SK-N-SH (cell line): ENCODE results near the gene ZNF8. TPM values are rescaled to one million over a fixed set of nuclear protein-coding genes. Genes with fewer than 3 reads are reported as not detected.
"Not testable (repeated sequence)": the region's sequence is repeated elsewhere in the genome, so short reads cannot be mapped to it uniquely, and the experiment has no call there.

Source experiments
- CTCF ChIA-PET: fragments of 300-600, 350-600 bp; formaldehyde crosslinking; extraction: SDS; loops from one replicate; lab custom pipeline; 2021; lab: Yijun Ruan, JAX
- POLR2A ChIA-PET: fragments of 350-600 bp; sonication (Branson Sonifier 250); formaldehyde crosslinking; extraction: SDS; loops from one replicate; lab custom pipeline; 2020; ENCODE audit warnings: antibody characterized with exemption, inconsistent platforms; lab: Yijun Ruan, JAX
- DNase-seq: peaks from one replicate; pipeline ENCODE4 v3.0.0; 2012
- H2AFZ ChIP-seq: fragments of 200-600 bp; sonication (generic); 2 replicates; pipeline ENCODE4 v1.8.1; 2016; ENCODE audit warnings: antibody characterized with exemption, mild to moderate bottlenecking, low read depth
- H3F3A ChIP-seq: fragments of 200-600 bp; sonication (generic); replicated peaks from 2 replicates; pipeline ENCODE3; 2016; ENCODE audit warnings: antibody characterized with exemption, mild to moderate bottlenecking; ENCODE audit not compliant: insufficient read depth
- H3K27ac ChIP-seq, 2 experiments: fragments of 200-500 bp in 1 of 2; fragments of 200-600 bp in 1 of 2; sonication (Bioruptor generic) in 1 of 2; sonication (generic), shearing (Covaris generic) in 1 of 2; 2 replicates each; pipeline versions ENCODE4 v1.5.1 to v1.6.1; 2014 to 2016; ENCODE audit warnings: low read depth in 2 of 2, inconsistent platforms in 1 of 2, low read length in 1 of 2, mild to moderate bottlenecking in 1 of 2, mixed read lengths in 1 of 2
- H3K27me3 ChIP-seq: fragments of 200-600 bp; sonication (generic), shearing (Covaris generic); 2 replicates; pipeline ENCODE4 v1.6.1; 2016; ENCODE audit warnings: mixed run types; ENCODE audit not compliant: insufficient read depth
- H3K36me3 ChIP-seq, 2 experiments: fragments of 200-500 bp in 1 of 2; fragments of 200-600 bp in 1 of 2; sonication (Bioruptor generic) in 1 of 2; sonication (generic) in 1 of 2; replicated peaks in 1 of 2; 2 replicates each; pipeline versions ENCODE3 to v1.5.1; 2014 to 2016; ENCODE audit warnings: low read length in 1 of 2, mild to moderate bottlenecking in 1 of 2; ENCODE audit not compliant: insufficient read depth in 2 of 2, control insufficient read depth in 1 of 2
- H3K4me1 ChIP-seq, 2 experiments: fragments of 200-500 bp in 1 of 2; fragments of 200-600 bp in 1 of 2; sonication (Bioruptor generic) in 1 of 2; sonication (generic), shearing (Covaris generic) in 1 of 2; 2 replicates each; pipeline versions ENCODE4 v1.5.1 to v1.6.1; 2014 to 2016; ENCODE audit warnings: low read depth in 1 of 2, low read length in 1 of 2, mixed run types in 1 of 2; ENCODE audit not compliant: insufficient read depth in 2 of 2, control insufficient read depth in 1 of 2
- H3K4me2 ChIP-seq: fragments of 200-600 bp; sonication (generic), shearing (Covaris generic); 2 replicates; pipeline ENCODE4 v1.6.1; 2017; ENCODE audit warnings: mixed run types
- H3K4me3 ChIP-seq, 2 experiments: fragments of 200-500 bp in 1 of 2; fragments of 200-600 bp in 1 of 2; sonication (Bioruptor generic) in 1 of 2; sonication (generic), shearing (Covaris generic) in 1 of 2; 2 replicates each; pipeline versions ENCODE4 v1.5.1 to v1.8.1; 2014 to 2016; ENCODE audit warnings: low read depth in 2 of 2, inconsistent platforms in 1 of 2, low read length in 1 of 2, mild to moderate bottlenecking in 1 of 2, mixed read lengths in 1 of 2, moderate library complexity in 1 of 2
- H3K79me2 ChIP-seq: fragments of 200-600 bp; sonication (generic); 2 replicates; pipeline ENCODE4 v1.8.1; 2017; ENCODE audit warnings: mild to moderate bottlenecking; ENCODE audit not compliant: insufficient read depth
- H3K9ac ChIP-seq: fragments of 200-600 bp; sonication (generic); 2 replicates; pipeline ENCODE4 v1.6.1; 2017; ENCODE audit warnings: mixed run types
- H3K9me2 ChIP-seq: fragments of 200-600 bp; sonication (generic); 2 replicates; pipeline ENCODE4 v1.6.1; 2017; ENCODE audit warnings: mixed run types
- H3K9me3 ChIP-seq: fragments of 200-600 bp; sonication (generic); 2 replicates; pipeline ENCODE4 v1.6.1; 2017; ENCODE audit warnings: mixed run types, mild to moderate bottlenecking, moderate library complexity
- H4K20me1 ChIP-seq: fragments of 200-600 bp; sonication (generic); 2 replicates; pipeline ENCODE4 v1.6.1; 2017; ENCODE audit warnings: mild to moderate bottlenecking, mixed run types; ENCODE audit not compliant: insufficient read depth
- FOXM1 ChIP-seq: IDR thresholded peaks from 2 replicates; pipeline ENCODE4 v1.4.0; 2012; ENCODE audit warnings: low read depth, mild to moderate bottlenecking
- GATA2 ChIP-seq: sonication (generic); formaldehyde crosslinking; IDR thresholded peaks from 2 replicates; pipeline ENCODE4 v1.5.0; 2020; ENCODE audit warnings: mild to moderate bottlenecking, missing genetic modification reagents
- RCOR1 ChIP-seq: fragments of 150-350 bp; IDR thresholded peaks from 2 replicates; pipeline ENCODE4 v1.6.1; 2017; ENCODE audit warnings: antibody characterized with exemption, low read length
- SMC3 ChIP-seq: IDR thresholded peaks from 2 replicates; pipeline ENCODE4 v1.6.1; 2012; ENCODE audit warnings: low read depth, low read length, improper control_type of control experiment
- TCF12 ChIP-seq: IDR thresholded peaks from 2 replicates; pipeline ENCODE4 v1.4.0; 2012
- WGBS: methylation state at CpG from one replicate; pipeline ENCODE4 v1.1.6; 2017; ENCODE audit warnings: low lambda C conversion rate; 5-methylcytosine and 5-hydroxymethylcytosine counted together
- polyA plus RNA-seq, 3 experiments: library from polyadenylated mRNA; depleted of rRNA; stranded (reverse); fragments of >200 nt; gene quantifications; 2 replicates each; pipeline ENCODE4 v1.2.3, GENCODE V29; 2012
- TF ChIP-seq, protein P1 (sequence below): fragments of 200-600 bp; sonication (generic); IDR thresholded peaks from 2 replicates; pipeline ENCODE4 v1.6.1; 2017; ENCODE audit warnings: antibody characterized with exemption, mild to moderate bottlenecking, moderate library complexity
- TF ChIP-seq, protein P2 (sequence below): fragments of 150-350 bp; IDR thresholded peaks from 2 replicates; pipeline ENCODE4 v1.6.1; 2016; ENCODE audit warnings: mild to moderate bottlenecking, low read depth, low read length
- TF ChIP-seq, protein P3 (sequence below): IDR thresholded peaks from 2 replicates; pipeline ENCODE4; 2012

Gene ZNF8
- polyA plus RNA-seq, 1 of the 3 experiments (the other 2 are of a cell fraction), result 1.4 TPM

DNA sequence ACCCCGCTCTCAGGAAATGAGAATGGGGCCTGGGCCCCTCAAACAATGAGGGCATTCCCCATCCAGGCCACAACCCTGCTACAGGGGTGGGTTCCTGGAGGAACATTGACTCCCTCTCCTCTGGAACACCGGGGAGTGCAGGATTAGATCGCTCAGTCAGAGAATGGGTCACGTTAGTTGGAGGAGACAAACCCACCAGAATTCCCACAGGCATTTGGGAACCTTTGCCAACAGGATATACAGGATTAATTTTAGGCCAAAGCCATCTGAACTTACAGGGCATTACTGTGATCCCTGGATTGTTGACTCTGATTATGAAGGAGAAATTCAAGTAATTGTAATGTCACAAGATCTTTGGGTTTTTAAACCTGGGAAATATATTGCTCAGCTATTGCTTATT, 29.0 kb downstream of the ZNF8 start:
- no peaks in the 10 kb centered on the region for H3K27me3 ChIP-seq
- CTCF ChIA-PET, result interaction anchor here (1.0 kb wide), 1 partner anchor 19 kb away, joined by 3 read pairs; the partner anchor contains the start of gene ZSCAN22
- 97% methylated on average over 4 of the region's 4 CpGs for WGBS

DNA sequence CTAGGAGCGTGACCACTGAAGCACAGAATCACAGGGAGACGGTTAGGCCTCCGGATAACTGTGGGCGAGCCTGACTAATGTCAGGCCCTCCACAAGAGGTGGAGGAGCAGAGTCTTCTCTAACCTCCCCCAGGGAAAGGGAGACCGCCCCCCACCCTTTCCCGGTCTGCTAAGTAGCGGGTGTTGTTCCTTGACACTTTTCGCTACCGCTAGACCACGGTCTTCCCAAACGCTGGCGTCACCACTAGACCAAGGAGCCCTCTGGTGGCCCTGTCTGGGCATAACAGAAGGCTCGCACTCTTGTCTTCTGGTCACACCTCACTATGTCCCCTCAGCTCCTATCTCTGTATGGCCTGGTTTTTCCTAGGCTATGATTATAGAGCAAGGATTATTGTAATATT, 31.9 kb downstream of the ZNF8 start:
- H3K4me2 ChIP-seq, H3K9ac ChIP-seq, H3K27ac ChIP-seq, POLR2A ChIA-PET, DNase-seq, H3K4me3 ChIP-seq, H2AFZ ChIP-seq, H3K27me3 ChIP-seq, H3K9me2 ChIP-seq, H3F3A ChIP-seq, H3K9me3 ChIP-seq, H4K20me1 ChIP-seq: not testable (repeated sequence)
- H3K36me3 ChIP-seq, result peaks cover 77 to 80% of the 10 kb centered on the region in 2 experiments
- CTCF ChIA-PET, result interaction anchor here (0.9 kb wide), 1 partner anchor 9 kb away, joined by 3 read pairs; no protein-coding TSS in a partner anchor
- TF ChIP-seq, protein P1, sequence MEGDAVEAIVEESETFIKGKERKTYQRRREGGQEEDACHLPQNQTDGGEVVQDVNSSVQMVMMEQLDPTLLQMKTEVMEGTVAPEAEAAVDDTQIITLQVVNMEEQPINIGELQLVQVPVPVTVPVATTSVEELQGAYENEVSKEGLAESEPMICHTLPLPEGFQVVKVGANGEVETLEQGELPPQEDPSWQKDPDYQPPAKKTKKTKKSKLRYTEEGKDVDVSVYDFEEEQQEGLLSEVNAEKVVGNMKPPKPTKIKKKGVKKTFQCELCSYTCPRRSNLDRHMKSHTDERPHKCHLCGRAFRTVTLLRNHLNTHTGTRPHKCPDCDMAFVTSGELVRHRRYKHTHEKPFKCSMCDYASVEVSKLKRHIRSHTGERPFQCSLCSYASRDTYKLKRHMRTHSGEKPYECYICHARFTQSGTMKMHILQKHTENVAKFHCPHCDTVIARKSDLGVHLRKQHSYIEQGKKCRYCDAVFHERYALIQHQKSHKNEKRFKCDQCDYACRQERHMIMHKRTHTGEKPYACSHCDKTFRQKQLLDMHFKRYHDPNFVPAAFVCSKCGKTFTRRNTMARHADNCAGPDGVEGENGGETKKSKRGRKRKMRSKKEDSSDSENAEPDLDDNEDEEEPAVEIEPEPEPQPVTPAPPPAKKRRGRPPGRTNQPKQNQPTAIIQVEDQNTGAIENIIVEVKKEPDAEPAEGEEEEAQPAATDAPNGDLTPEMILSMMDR, result peak; percentile 41
- peaks cover 24% of the 10 kb centered on the region for H3K79me2 ChIP-seq
- 90% methylated on average over 13 of the region's 13 CpGs for WGBS
- H3K4me1 ChIP-seq, result peaks cover 0 to 14% of the 10 kb centered on the region in 2 experiments; a peak in 2 of 4 replicates

More for the DNA sequence above, 29.0 kb downstream of the ZNF8 start:
- Histone ChIP-seq H3K4me3 (no peak overlapping the region), H3K4me1 (peaks cover 0 to 16% of the 10 kb centered on the region in 2 experiments; a peak in 2 of 4 replicates), H3K36me3 (peaks cover 51 to 57% of the 10 kb centered on the region in 2 experiments), H3F3A (peaks cover 14% of the 10 kb centered on the region), H2AFZ (no peak overlapping the region), H3K79me2 (peaks cover 28% of the 10 kb centered on the region), H3K9me3 (no peaks in the 10 kb centered on the region), H3K9me2 (no peaks in the 10 kb centered on the region), H4K20me1 (no peaks in the 10 kb centered on the region), H3K4me2 (no peak overlapping the region), H3K9ac (no peak overlapping the region), H3K27ac (no peak overlapping the region; a peak in 1 of 4 replicates)
- TF ChIP-seq, protein P2, sequence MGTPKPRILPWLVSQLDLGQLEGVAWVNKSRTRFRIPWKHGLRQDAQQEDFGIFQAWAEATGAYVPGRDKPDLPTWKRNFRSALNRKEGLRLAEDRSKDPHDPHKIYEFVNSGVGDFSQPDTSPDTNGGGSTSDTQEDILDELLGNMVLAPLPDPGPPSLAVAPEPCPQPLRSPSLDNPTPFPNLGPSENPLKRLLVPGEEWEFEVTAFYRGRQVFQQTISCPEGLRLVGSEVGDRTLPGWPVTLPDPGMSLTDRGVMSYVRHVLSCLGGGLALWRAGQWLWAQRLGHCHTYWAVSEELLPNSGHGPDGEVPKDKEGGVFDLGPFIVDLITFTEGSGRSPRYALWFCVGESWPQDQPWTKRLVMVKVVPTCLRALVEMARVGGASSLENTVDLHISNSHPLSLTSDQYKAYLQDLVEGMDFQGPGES, result no peak
- no peak for TF ChIP-seq GATA2 (CRISPR knock-in tag)
- TF ChIP-seq TCF12, result no peak
- TF ChIP-seq, protein P3, sequence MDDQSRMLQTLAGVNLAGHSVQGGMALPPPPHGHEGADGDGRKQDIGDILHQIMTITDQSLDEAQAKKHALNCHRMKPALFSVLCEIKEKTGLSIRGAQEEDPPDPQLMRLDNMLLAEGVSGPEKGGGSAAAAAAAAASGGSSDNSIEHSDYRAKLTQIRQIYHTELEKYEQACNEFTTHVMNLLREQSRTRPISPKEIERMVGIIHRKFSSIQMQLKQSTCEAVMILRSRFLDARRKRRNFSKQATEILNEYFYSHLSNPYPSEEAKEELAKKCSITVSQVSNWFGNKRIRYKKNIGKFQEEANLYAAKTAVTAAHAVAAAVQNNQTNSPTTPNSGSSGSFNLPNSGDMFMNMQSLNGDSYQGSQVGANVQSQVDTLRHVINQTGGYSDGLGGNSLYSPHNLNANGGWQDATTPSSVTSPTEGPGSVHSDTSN, result no peak
- TF ChIP-seq RCOR1, result no peak
- no peak for TF ChIP-seq SMC3
- TF ChIP-seq FOXM1, result no peak
- TF ChIP-seq, protein P1, result no peak
- POLR2A ChIA-PET, result no interaction called here
- no peak for DNase-seq
